ENCODE measurements around the gene CRIP1.

Gene CRIP1

GRCh38 chr14:105484997-105485393 lies 1.7 kb upstream of the CRIP1 start:
- TF ChIP-seq FOXM1 (IDR thresholded peaks at IDR 0.05; ENCODE audit: borderline replicate concordance, low read depth) (no peak), TEAD4 (IDR thresholded peaks at IDR 0.05) (no peak), ZBTB7A (IDR thresholded peaks at IDR 0.05; ENCODE audit: low read depth) (peak; percentile 45; the same call in 1 of the 2 replicates), TCF12 (IDR thresholded peaks at IDR 0.05; ENCODE audit: low read depth) (no peak)
- TF ChIP-seq, protein P1, sequence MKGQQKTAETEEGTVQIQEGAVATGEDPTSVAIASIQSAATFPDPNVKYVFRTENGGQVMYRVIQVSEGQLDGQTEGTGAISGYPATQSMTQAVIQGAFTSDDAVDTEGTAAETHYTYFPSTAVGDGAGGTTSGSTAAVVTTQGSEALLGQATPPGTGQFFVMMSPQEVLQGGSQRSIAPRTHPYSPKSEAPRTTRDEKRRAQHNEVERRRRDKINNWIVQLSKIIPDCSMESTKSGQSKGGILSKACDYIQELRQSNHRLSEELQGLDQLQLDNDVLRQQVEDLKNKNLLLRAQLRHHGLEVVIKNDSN (IDR thresholded peaks at IDR 0.05) = no peak

DNA sequence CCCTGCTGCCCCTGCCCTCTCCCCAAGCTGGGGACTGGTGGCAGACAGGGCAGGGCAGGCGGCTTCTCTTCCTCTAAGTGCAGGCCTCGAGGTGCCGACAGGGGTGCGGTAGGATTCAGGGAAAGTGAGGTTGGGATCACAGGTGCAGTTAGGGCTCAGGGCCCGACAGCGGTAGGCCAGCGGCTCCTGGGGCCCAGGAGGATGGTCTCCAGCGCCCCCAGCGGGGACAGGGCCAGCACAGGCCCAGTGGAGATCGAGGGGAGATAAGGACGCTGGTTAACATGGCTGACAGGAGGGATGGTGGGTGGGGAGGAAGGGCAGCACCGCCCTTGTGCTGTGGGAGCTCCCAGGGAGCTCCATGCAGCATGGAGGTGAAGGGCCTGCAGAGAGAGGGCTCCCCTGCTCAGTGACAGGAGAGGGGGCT lies 935 bp upstream of the CRIP1 start:
- no peak for TF ChIP-seq CEBPB (IDR thresholded peaks at IDR 0.05)

DNA sequence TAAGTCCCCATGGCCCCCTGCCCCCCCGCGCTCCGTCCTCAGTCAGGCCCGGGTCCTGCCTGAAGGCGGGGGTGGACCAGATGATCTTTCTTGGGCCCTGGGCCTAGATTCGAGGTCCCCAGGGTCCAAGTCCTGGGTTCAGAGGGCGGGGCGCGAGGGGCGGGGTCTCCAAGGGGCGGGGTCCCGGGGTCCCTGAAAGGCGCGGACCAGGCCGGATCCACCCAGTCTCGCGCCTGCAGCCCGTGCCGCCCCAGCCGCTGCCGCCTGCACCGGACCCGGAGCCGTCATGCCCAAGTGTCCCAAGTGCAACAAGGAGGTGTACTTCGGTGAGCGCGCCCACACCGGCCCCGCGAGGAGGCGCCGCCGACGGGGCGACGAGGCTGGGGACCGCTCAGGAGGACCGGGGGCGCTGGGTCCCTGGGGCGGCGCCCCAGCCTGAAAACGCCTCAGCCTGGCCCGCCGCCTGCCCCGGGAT lies 325 bp downstream of the CRIP1 start:
- TF ChIP-seq YY1 (IDR thresholded peaks at IDR 0.05; ENCODE audit: low read depth) = no peak
- no peak for TF ChIP-seq EGR1 (IDR thresholded peaks at IDR 0.05)
- TF ChIP-seq TEAD4 (IDR thresholded peaks at IDR 0.05) = no peak
- TF ChIP-seq EP300 (IDR thresholded peaks at IDR 0.05; ENCODE audit: borderline replicate concordance) = no peak
- TF ChIP-seq RAD21 (IDR thresholded peaks at IDR 0.05; ENCODE audit: low read depth) = no peak
- TF ChIP-seq CREB1 (IDR thresholded peaks at IDR 0.05; ENCODE audit: low read depth) = no peak
- TF ChIP-seq NFIC (IDR thresholded peaks at IDR 0.05) = no peak
- TF ChIP-seq MAX (IDR thresholded peaks at IDR 0.05) = no peak
- TF ChIP-seq, protein P2, sequence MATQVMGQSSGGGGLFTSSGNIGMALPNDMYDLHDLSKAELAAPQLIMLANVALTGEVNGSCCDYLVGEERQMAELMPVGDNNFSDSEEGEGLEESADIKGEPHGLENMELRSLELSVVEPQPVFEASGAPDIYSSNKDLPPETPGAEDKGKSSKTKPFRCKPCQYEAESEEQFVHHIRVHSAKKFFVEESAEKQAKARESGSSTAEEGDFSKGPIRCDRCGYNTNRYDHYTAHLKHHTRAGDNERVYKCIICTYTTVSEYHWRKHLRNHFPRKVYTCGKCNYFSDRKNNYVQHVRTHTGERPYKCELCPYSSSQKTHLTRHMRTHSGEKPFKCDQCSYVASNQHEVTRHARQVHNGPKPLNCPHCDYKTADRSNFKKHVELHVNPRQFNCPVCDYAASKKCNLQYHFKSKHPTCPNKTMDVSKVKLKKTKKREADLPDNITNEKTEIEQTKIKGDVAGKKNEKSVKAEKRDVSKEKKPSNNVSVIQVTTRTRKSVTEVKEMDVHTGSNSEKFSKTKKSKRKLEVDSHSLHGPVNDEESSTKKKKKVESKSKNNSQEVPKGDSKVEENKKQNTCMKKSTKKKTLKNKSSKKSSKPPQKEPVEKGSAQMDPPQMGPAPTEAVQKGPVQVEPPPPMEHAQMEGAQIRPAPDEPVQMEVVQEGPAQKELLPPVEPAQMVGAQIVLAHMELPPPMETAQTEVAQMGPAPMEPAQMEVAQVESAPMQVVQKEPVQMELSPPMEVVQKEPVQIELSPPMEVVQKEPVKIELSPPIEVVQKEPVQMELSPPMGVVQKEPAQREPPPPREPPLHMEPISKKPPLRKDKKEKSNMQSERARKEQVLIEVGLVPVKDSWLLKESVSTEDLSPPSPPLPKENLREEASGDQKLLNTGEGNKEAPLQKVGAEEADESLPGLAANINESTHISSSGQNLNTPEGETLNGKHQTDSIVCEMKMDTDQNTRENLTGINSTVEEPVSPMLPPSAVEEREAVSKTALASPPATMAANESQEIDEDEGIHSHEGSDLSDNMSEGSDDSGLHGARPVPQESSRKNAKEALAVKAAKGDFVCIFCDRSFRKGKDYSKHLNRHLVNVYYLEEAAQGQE (IDR thresholded peaks at IDR 0.05; ENCODE audit: low read depth) = no peak
- TF ChIP-seq, protein P1 (IDR thresholded peaks at IDR 0.05) = no peak
- TF ChIP-seq TAF1 (IDR thresholded peaks at IDR 0.05; ENCODE audit: low read depth) = no peak
- no peak for TF ChIP-seq FOXM1 (IDR thresholded peaks at IDR 0.05; ENCODE audit: borderline replicate concordance, low read depth)
- TF ChIP-seq TCF12 (IDR thresholded peaks at IDR 0.05; ENCODE audit: low read depth) = no peak
- no peak for TF ChIP-seq CEBPB (IDR thresholded peaks at IDR 0.05)
- TF ChIP-seq ZBTB7A (IDR thresholded peaks at IDR 0.05; ENCODE audit: low read depth) = no peak

- TF ChIP-seq TEAD4 (IDR thresholded peaks at IDR 0.05) (no peak), TCF12 (IDR thresholded peaks at IDR 0.05; ENCODE audit: low read depth) (no peak), ZBTB7A (IDR thresholded peaks at IDR 0.05; ENCODE audit: low read depth) (no peak), EP300 (IDR thresholded peaks at IDR 0.05; ENCODE audit: borderline replicate concordance) (no peak), CREB1 (IDR thresholded peaks at IDR 0.05; ENCODE audit: low read depth) (no peak), RAD21 (IDR thresholded peaks at IDR 0.05; ENCODE audit: low read depth) (no peak), CEBPB (IDR thresholded peaks at IDR 0.05) (no peak), NFIC (IDR thresholded peaks at IDR 0.05) (no peak), FOXM1 (IDR thresholded peaks at IDR 0.05; ENCODE audit: borderline replicate concordance, low read depth) (no peak), EGR1 (IDR thresholded peaks at IDR 0.05) (no peak), YY1 (IDR thresholded peaks at IDR 0.05; ENCODE audit: low read depth) (no peak), TAF1 (IDR thresholded peaks at IDR 0.05; ENCODE audit: low read depth) (no peak), MAX (IDR thresholded peaks at IDR 0.05) (no peak)
- TF ChIP-seq, protein P1 (IDR thresholded peaks at IDR 0.05) = no peak
- TF ChIP-seq, protein P2 (IDR thresholded peaks at IDR 0.05; ENCODE audit: low read depth) = no peak
Observed at GRCh38 chr14:105487449-105487985, 831 bp downstream of the CRIP1 start.

DNA sequence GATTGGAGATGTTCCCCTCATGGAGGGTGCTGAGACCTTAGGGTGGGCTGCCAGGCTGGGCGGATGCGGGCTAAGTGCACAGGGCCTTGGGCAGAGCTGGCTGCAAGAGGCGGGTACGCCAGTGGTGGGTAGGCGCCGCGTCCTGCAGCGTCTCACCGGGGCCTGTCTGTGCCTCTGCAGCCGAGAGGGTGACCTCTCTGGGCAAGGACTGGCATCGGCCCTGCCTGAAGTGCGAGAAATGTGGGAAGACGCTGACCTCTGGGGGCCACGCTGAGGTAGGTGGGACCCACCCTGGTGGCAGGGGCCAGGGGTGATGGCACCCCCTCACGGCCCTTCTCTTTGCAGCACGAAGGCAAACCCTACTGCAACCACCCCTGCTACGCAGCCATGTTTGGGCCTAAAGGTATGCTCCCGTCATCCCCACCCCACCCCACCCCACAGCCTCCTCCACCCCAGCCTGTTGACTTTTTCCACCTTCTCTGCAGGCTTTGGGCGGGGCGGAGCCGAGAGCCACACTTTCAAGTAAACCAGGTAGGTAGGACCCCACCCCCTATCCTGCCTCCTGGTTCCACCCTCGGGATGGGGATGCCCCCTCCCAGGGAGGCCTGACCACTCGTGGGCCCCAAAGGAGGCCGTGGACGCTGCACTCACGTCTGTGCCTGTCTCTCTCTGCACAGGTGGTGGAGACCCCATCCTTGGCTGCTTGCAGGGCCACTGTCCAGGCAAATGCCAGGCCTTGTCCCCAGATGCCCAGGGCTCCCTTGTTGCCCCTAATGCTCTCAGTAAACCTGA lies 1.5 kb downstream of the CRIP1 start:
- TF ChIP-seq MAX (IDR thresholded peaks at IDR 0.05) (no peak), NFIC (IDR thresholded peaks at IDR 0.05) (no peak), TAF1 (IDR thresholded peaks at IDR 0.05; ENCODE audit: low read depth) (no peak), EP300 (IDR thresholded peaks at IDR 0.05; ENCODE audit: borderline replicate concordance) (no peak), RAD21 (IDR thresholded peaks at IDR 0.05; ENCODE audit: low read depth) (peak; percentile 31; the same call in 1 of the 2 replicates)

All from Ishikawa (cell line).